HepG2 (cell line): ENCODE data around the gene ZNF428. TPM values are rescaled to one million over a fixed set of nuclear protein-coding genes. Genes with fewer than 3 reads are reported as not detected.

ENCODE experiments used
- ATAC-seq: fragments of 200-7000 bp; cut with Tn5 transposase; 3 replicates; pipeline ENCODE4 v1.9.1; 2020; ENCODE audit warnings: mild to moderate bottlenecking, moderate library complexity
- BruUV-seq: library from RNA; stranded (reverse); fragments of 400-500 nt; replicated peaks from 2 replicates; lab custom pipeline; 2021; lab: Mats Ljungman, UMichigan
- CTCF ChIA-PET: fragments of 300-600 bp; formaldehyde crosslinking; extraction: SDS; loops from one replicate; lab custom pipeline; 2021; ENCODE audit warnings: low total read pairs, inconsistent platforms, low intra/inter-chr PET ratio; lab: Yijun Ruan, JAX
- POLR2A ChIA-PET: fragments of 350-600 bp; sonication (Branson Sonifier 250); formaldehyde crosslinking; loops from one replicate; lab custom pipeline; 2020; ENCODE audit warnings: antibody characterized with exemption, inconsistent platforms; lab: Yijun Ruan, JAX
- DNase-seq: peaks from one replicate; pipeline ENCODE4 v3.0.0-alpha.2; 2015; ENCODE audit warnings: low spot score
- FAIRE-seq: peaks from 3 replicates; lab custom pipeline; 2011; peaks lifted over from hg19 to GRCh38; lab: Jason Lieb, UNC
- H2AFZ ChIP-seq: one replicate; pipeline ENCODE4 v1.6.1; 2011; ENCODE audit warnings: low read length, inconsistent platforms
- H3K27ac ChIP-seq: fragments of 300-600 bp; 3 replicates; pipeline ENCODE4 v1.8.0; 2011; ENCODE audit warnings: mixed run types, mild to moderate bottlenecking, mixed read lengths, low read length, inconsistent platforms; ENCODE audit not compliant: insufficient read depth; ENCODE audit errors: extremely low read length
- H3K27me3 ChIP-seq, 2 experiments: fragments of 200-600 bp in 1 of 2; 2 replicates in 1 of 2; 3 replicates in 1 of 2; pipeline versions ENCODE4 v1.6.0 to v1.8.0; 2011; ENCODE audit warnings: low read length in 2 of 2, mild to moderate bottlenecking in 2 of 2, moderate library complexity in 2 of 2, inconsistent platforms in 1 of 2; ENCODE audit not compliant: insufficient read depth in 2 of 2, control insufficient read depth in 1 of 2
- H3K36me3 ChIP-seq, 2 experiments: fragments of 200-600 bp in 1 of 2; replicated peaks in 1 of 2; 2 replicates in 1 of 2; 3 replicates in 1 of 2; pipeline versions ENCODE4 v1.5.1 to v1.8.0; 2011; ENCODE audit warnings: low read length in 2 of 2, inconsistent platforms in 1 of 2; ENCODE audit not compliant: insufficient read depth in 2 of 2, control insufficient read depth in 1 of 2
- H3K4me1 ChIP-seq: 2 replicates; pipeline ENCODE4 v1.5.1; 2012; ENCODE audit warnings: low read length, inconsistent platforms; ENCODE audit not compliant: insufficient read depth
- H3K4me2 ChIP-seq: 2 replicates; pipeline ENCODE4 v1.6.0; 2011; ENCODE audit warnings: low read depth, low read length, inconsistent platforms
- H3K4me3 ChIP-seq, 3 experiments: fragments of 200-600 bp in 1 of 3; sonication (generic), shearing (Covaris generic) in 1 of 3; replicated peaks in 1 of 3; 2 replicates each; pipeline ENCODE4 v1.5.1; 2011 to 2016; ENCODE audit warnings: low read length in 3 of 3, inconsistent platforms in 2 of 3, low read depth in 2 of 3, mild to moderate bottlenecking in 2 of 3, control low read depth in 1 of 3, mixed read lengths in 1 of 3; ENCODE audit not compliant: insufficient read depth in 1 of 3
- H3K79me2 ChIP-seq: one replicate; pipeline ENCODE4 v1.6.1; 2011; ENCODE audit warnings: low read length, inconsistent platforms; ENCODE audit not compliant: insufficient read depth
- H3K9ac ChIP-seq: 2 replicates; pipeline ENCODE4 v1.6.0; 2011; ENCODE audit warnings: mild to moderate bottlenecking, low read depth, low read length, inconsistent platforms; ENCODE audit not compliant: insufficient read depth
- H3K9me3 ChIP-seq: 2 replicates; pipeline ENCODE4 v1.5.1; 2012; ENCODE audit warnings: mild to moderate bottlenecking, low read length
- H4K20me1 ChIP-seq: 2 replicates; pipeline ENCODE4 v1.6.0; 2011; ENCODE audit warnings: inconsistent platforms, mild to moderate bottlenecking, low read length, moderate library complexity; ENCODE audit not compliant: insufficient read depth
- BRF2 ChIP-seq: sonication (generic); formaldehyde crosslinking; IDR thresholded peaks from 2 replicates; pipeline ENCODE4 v1.8.1; 2022; ENCODE audit warnings: mild to moderate bottlenecking, missing genetic modification reagents
- NR2F6 ChIP-seq, 2 experiments: IDR thresholded peaks; 2 replicates each; pipeline ENCODE4 v1.6.1; 2016; ENCODE audit warnings: antibody characterized with exemption in 1 of 2, mild to moderate bottlenecking in 1 of 2
- ZNF496 ChIP-seq: sonication (generic); formaldehyde crosslinking; IDR thresholded peaks from 2 replicates; pipeline ENCODE4 v1.8.1; 2023; ENCODE audit warnings: mild to moderate bottlenecking, moderate library complexity, missing genetic modification reagents; ENCODE audit not compliant: insufficient replicate concordance
- WGBS: methylation state at CpG from one replicate; pipeline ENCODE4 v1.1.6; 2017; ENCODE audit warnings: low lambda C conversion rate; 5-methylcytosine and 5-hydroxymethylcytosine counted together
- in situ Hi-C: cut with HindIII; loops from 2 replicates; pipeline ENCODE4 v1.10.0; 2017; ENCODE audit warnings: low pct_unique_long_range_greater_than_20kb; ENCODE audit not compliant: extremely low pct_ligation_motif_present
- intact Hi-C: fragments of 100-400 bp; cut with micrococcal nuclease; formaldehyde crosslinking; loops from one replicate; pipeline ENCODE4 v1.10.0; 2022; ENCODE audit not compliant: unreplicated experiment
- polyA plus RNA-seq, 8 experiments: library from polyadenylated mRNA; depleted of rRNA in 3 of 8; stranded (reverse) in 7 of 8; unstranded in 1 of 8; fragments of >200 nt; fragmentation: Illumina TruSeq in 4 of 8; extraction: Trizol in 4 of 8; gene quantifications; 2 replicates each; pipeline versions ENCODE4 v1.2.1 to v1.2.3, GENCODE V29; 2011 to 2016; ENCODE audit warnings: low read depth in 4 of 8, missing spikeins in 1 of 8, mixed read lengths in 1 of 8; ENCODE audit not compliant: insufficient read depth in 1 of 8
- total RNA-seq, 5 experiments: library from RNA; depleted of rRNA; stranded (reverse); fragments of >200 nt; fragmentation: Illumina TruSeq; extraction: Trizol; gene quantifications; 2 replicates each; pipeline ENCODE4 v1.2.3, GENCODE V29; 2016; ENCODE audit warnings: low read depth in 1 of 5

ZNF428 gene
- total and polyA plus RNA-seq, 2 of the 13 experiments (the other 11 are each of a cell fraction or from before 2014, with no cell fraction given): 10.4 to 26.9 TPM

- TF ChIP-seq ZNF496: no peak
Observed at GRCh38 chr19:43656436-43656835, 37.0 kb upstream of the ZNF428 start (continued).

GRCh38 chr19:43652546-43652874, 33.1 kb upstream of the ZNF428 start:
- DNase-seq: no peak
- H3K27me3 ChIP-seq: no peaks in the 10 kb centered on the region
- peaks cover 8% of the 10 kb centered on the region for H3K4me1 ChIP-seq
- no peak overlapping the region for H3K4me3 ChIP-seq
- peak overlapping the region; percentile 74; the same call in 1 of the 2 replicates for H3K4me2 ChIP-seq
- no peak for FAIRE-seq
- H3K9me3 ChIP-seq: no peaks in the 10 kb centered on the region
- no peaks in the 10 kb centered on the region for H3K79me2 ChIP-seq
- H3K9ac ChIP-seq: no peak overlapping the region
- BruUV-seq: no TSS peak
- peak; percentile 29 for ATAC-seq
- in situ Hi-C loops (loop anchor here (5.0 kb wide), 2 partner anchors 55 to 95 kb away; partner anchors contain the start of genes IRGQ and ZNF576), intact Hi-C loops (loop anchor here (1.0 to 2.0 kb wide), 3 partner anchors 56 to 117 kb away; partner anchors contain the start of genes IRGQ and ZNF576)
- ChIA-PET CTCF (interaction anchor here (1.1 to 2.1 kb wide), 4 partner anchors 57 to 220 kb away, joined by 3 to 14 read pairs (median 8); partner anchors contain the start of genes IRGQ and ZNF576), POLR2A (interaction anchor here (1.4 to 1.6 kb wide), 2 partner anchors 16 to 18 kb away, joined by 5 to 6 read pairs; no protein-coding TSS in a partner anchor)
- TF ChIP-seq NR2F6 (IDR thresholded peaks at IDR 0.05) (0 out of 2 replicates have a peak, but pooled peaks have one; percentile 25), NR2F6 (CRISPR knock-in tag; IDR thresholded peaks at IDR 0.05) (no peak), BRF2 (CRISPR knock-in tag) (no peak)
- WGBS: 46% methylated on average over 5 of the region's 5 CpGs
- no peaks in the 10 kb centered on the region for H4K20me1 ChIP-seq
- H3K36me3 ChIP-seq: no peaks in the 10 kb centered on the region
- peak overlapping the region; percentile 81 for H2AFZ ChIP-seq
- no peak overlapping the region for H3K27ac ChIP-seq
